HL-60 (cell line): ENCODE results near the gene KLF15.

Source experiments
- DNase-seq, 2 experiments: peaks; one replicate each; pipeline ENCODE4 v3.0.0-alpha.2; 2010 to 2020; ENCODE audit warnings: low read depth in 1 of 2, low spot score in 1 of 2
- H3K27ac ChIP-seq: fragments of 250-450 bp; sonication (Bioruptor Pico); replicated peaks from 2 replicates; pipeline ENCODE4 v1.5.1; 2020; ENCODE audit warnings: mild to moderate bottlenecking, moderate library complexity
- H3K27me3 ChIP-seq: fragments of 250-450 bp; sonication (Bioruptor Pico); 2 replicates; pipeline ENCODE4 v1.5.1; 2021; ENCODE audit warnings: mild to moderate bottlenecking, moderate library complexity; ENCODE audit not compliant: insufficient read depth, poor library complexity, severe bottlenecking
- H3K4me3 ChIP-seq: replicated peaks from 2 replicates; pipeline ENCODE4 v1.5.1; 2011; ENCODE audit warnings: mild to moderate bottlenecking, control low read depth, low read length; ENCODE audit not compliant: insufficient read depth
- GABPA ChIP-seq: IDR thresholded peaks from 2 replicates; pipeline ENCODE4 v1.6.1; 2012; ENCODE audit warnings: low read depth
- POLR2AphosphoS5 ChIP-seq: IDR thresholded peaks from 2 replicates; pipeline ENCODE4 v1.6.1; 2012; ENCODE audit warnings: low read depth
- SPI1 ChIP-seq: IDR thresholded peaks from 2 replicates; pipeline ENCODE4 v1.6.1; 2012; ENCODE audit warnings: low read depth, mild to moderate bottlenecking, borderline replicate concordance
- TF ChIP-seq, protein P1 (sequence below): IDR thresholded peaks from one replicate; pipeline ENCODE4 v1.5.1; 2011; ENCODE audit warnings: low read length, control low read depth, inconsistent platforms; ENCODE audit not compliant: insufficient read depth
- TF ChIP-seq, protein P2 (sequence below): IDR thresholded peaks from 2 replicates; pipeline ENCODE4 v1.6.1; 2012; ENCODE audit warnings: low read depth; ENCODE audit not compliant: insufficient replicate concordance

Gene KLF15

DNA sequence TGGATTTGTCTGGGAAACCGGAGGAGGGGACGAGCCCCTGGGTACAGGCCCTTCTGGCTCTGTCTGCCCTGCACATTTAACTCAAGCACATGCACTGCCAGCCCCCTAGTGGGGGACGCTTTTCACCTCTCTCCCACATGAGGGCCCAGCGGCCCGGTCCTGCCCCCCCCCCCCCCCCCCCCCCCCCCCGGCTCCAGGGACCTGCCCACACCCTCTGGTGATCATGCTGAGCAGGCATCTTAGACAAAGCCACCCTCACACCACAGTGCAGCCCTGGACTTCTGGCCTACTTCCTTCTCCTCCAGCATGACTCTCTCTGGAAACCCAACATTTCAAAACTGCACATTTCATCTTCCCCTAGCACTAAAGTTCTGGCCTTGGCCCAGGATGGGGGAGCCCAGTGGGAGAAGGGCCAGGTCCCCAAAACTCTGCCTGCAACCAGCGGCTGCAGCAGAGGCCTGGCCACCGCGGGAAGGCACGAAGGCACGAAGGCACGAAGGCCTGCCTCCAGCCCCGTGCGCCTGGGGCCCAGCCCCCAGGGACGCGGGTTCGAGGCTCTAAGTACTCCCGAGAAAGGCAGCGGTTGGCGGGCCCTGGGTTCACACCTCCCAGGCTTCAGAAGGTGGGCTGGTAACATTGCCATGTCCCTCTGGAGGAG lies 14.1 kb downstream of the KLF15 start:
- no peak overlapping the region for H3K27ac ChIP-seq
- no peak overlapping the region for H3K4me3 ChIP-seq
- H3K27me3 ChIP-seq, result no peaks in the 10 kb centered on the region
- TF ChIP-seq SPI1 (no peak), POLR2AphosphoS5 (no peak), GABPA (no peak)
- TF ChIP-seq, protein P1, sequence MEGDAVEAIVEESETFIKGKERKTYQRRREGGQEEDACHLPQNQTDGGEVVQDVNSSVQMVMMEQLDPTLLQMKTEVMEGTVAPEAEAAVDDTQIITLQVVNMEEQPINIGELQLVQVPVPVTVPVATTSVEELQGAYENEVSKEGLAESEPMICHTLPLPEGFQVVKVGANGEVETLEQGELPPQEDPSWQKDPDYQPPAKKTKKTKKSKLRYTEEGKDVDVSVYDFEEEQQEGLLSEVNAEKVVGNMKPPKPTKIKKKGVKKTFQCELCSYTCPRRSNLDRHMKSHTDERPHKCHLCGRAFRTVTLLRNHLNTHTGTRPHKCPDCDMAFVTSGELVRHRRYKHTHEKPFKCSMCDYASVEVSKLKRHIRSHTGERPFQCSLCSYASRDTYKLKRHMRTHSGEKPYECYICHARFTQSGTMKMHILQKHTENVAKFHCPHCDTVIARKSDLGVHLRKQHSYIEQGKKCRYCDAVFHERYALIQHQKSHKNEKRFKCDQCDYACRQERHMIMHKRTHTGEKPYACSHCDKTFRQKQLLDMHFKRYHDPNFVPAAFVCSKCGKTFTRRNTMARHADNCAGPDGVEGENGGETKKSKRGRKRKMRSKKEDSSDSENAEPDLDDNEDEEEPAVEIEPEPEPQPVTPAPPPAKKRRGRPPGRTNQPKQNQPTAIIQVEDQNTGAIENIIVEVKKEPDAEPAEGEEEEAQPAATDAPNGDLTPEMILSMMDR, result no peak
- TF ChIP-seq, protein P2, sequence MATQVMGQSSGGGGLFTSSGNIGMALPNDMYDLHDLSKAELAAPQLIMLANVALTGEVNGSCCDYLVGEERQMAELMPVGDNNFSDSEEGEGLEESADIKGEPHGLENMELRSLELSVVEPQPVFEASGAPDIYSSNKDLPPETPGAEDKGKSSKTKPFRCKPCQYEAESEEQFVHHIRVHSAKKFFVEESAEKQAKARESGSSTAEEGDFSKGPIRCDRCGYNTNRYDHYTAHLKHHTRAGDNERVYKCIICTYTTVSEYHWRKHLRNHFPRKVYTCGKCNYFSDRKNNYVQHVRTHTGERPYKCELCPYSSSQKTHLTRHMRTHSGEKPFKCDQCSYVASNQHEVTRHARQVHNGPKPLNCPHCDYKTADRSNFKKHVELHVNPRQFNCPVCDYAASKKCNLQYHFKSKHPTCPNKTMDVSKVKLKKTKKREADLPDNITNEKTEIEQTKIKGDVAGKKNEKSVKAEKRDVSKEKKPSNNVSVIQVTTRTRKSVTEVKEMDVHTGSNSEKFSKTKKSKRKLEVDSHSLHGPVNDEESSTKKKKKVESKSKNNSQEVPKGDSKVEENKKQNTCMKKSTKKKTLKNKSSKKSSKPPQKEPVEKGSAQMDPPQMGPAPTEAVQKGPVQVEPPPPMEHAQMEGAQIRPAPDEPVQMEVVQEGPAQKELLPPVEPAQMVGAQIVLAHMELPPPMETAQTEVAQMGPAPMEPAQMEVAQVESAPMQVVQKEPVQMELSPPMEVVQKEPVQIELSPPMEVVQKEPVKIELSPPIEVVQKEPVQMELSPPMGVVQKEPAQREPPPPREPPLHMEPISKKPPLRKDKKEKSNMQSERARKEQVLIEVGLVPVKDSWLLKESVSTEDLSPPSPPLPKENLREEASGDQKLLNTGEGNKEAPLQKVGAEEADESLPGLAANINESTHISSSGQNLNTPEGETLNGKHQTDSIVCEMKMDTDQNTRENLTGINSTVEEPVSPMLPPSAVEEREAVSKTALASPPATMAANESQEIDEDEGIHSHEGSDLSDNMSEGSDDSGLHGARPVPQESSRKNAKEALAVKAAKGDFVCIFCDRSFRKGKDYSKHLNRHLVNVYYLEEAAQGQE, result no peak
- no peak for DNase-seq

DNA sequence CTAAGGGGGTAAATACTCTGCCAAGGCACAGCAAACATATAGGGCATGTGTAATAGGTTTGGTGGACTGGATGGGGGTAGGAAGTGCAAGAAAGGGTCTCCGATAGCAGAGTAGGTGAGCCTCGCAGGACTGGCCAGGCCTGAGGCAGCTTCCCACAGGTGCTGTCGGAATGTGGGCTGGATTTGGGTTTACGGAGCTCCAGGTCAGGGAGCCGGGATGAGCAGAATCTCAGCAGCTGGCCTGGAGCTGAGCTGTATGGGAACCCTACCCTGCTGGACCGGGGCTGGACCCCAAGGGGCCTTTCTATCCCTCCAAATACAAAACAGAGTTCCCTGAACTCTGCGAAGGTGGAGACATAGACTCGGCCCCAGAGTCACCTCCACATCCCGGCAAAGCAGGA lies 15.0 kb downstream of the KLF15 start:
- no peak overlapping the region for H3K27ac ChIP-seq
- H3K4me3 ChIP-seq, result no peak overlapping the region
- TF ChIP-seq, protein P1, result no peak
- TF ChIP-seq, protein P2, result no peak
- TF ChIP-seq POLR2AphosphoS5 (no peak), SPI1 (no peak), GABPA (no peak)
- H3K27me3 ChIP-seq, result no peaks in the 10 kb centered on the region
- no peak for DNase-seq

DNA sequence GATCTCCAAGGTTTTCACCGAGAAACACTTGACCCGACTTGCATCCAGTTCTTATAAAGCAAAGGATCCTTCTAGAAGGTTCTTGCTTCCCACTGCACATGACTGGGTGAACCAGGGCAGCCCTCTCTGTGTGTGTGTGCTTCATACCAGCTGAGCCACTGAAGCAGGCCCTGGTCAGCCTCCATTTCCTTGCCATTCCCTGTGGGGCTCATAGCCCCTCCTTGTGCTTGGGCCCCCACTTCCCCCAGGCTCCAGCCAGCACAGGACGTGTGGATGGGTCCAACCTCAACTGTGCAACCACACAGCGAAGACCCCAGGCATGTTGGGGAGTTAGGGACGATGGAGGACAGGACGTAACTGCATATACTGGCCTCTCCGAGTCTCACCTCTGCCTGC lies 15.5 kb downstream of the KLF15 start:
- H3K27ac ChIP-seq, result no peak overlapping the region
- TF ChIP-seq SPI1 (no peak), POLR2AphosphoS5 (no peak), GABPA (no peak)
- TF ChIP-seq, protein P2, result no peak
- TF ChIP-seq, protein P1, result no peak
- no peaks in the 10 kb centered on the region for H3K27me3 ChIP-seq
- H3K4me3 ChIP-seq, result no peak overlapping the region
- DNase-seq, result no peak
